ENCODE measurements around the gene RAD51D. TPM values are rescaled to one million over a fixed set of nuclear protein-coding genes. Genes with fewer than 3 reads are reported as not detected.

The RAD51D gene
- total and polyA plus RNA-seq, 4 donors = 3.4 to 6.1 (median 3.7) TPM

GRCh38 chr17:35056013-35056412 is 63.6 kb downstream of the RAD51D start:
- Histone ChIP-seq H3K27ac (ENCODE audit: low read depth in 1 of 2, low read length in 2 of 2) (no peak overlapping the region), H3K4me1 (ENCODE audit: control insufficient read depth in 4 of 4, insufficient read depth in 4 of 4, low read length in 3 of 4) (peaks cover 11 to 26% (median 23%) of the 10 kb centered on the region in 4 donors), H3K9me3 (ENCODE audit: control insufficient read depth in 4 of 4, low read length in 3 of 4) (no peaks in the 10 kb centered on the region), H3K36me3 (ENCODE audit: control insufficient read depth in 4 of 4, insufficient read depth in 3 of 4, low read depth in 1 of 4, low read length in 3 of 4) (peaks cover 0 to 4% (median 2%) of the 10 kb centered on the region in 4 donors), H3K9ac (ENCODE audit: low read depth in 1 of 2, low read length in 2 of 2) (no peak overlapping the region), H3K27me3 (ENCODE audit: control insufficient read depth in 4 of 4, insufficient read depth in 4 of 4, low read length in 3 of 4) (no peaks in the 10 kb centered on the region), H3K4me3 (ENCODE audit: low read depth in 1 of 3, low read length in 3 of 3) (no peak overlapping the region)
- DNase-seq (ENCODE audit: low spot score) = no peak
- TF ChIP-seq JUND (IDR thresholded peaks at IDR 0.05) (no peak), ATF3 (IDR thresholded peaks at IDR 0.05) (no peak), RXRA (IDR thresholded peaks at IDR 0.05) (no peak), ZBTB33 (IDR thresholded peaks at IDR 0.05) (no peak), FOXA2 (IDR thresholded peaks at IDR 0.05) (no peak), CTCF (IDR thresholded peaks at IDR 0.05; ENCODE audit: low read depth, low read length, missing input control) (no peak), RAD21 (IDR thresholded peaks at IDR 0.05) (no peak), MAX (IDR thresholded peaks at IDR 0.05) (no peak)
- 94% methylated on average over 3 of the region's 3 CpGs for WGBS

- H3K36me3 ChIP-seq (ENCODE audit: control insufficient read depth in 4 of 4, insufficient read depth in 3 of 4, low read depth in 1 of 4, low read length in 3 of 4) = peaks cover 0 to 2% (median 0%) of the 10 kb centered on the region in 4 donors
- no peak for DNase-seq (ENCODE audit: low spot score)
- no peak overlapping the region for H3K9ac ChIP-seq (ENCODE audit: low read depth in 1 of 2, low read length in 2 of 2)
- WGBS = 97% methylated on average over 1 of the region's 1 CpG
- H3K27me3 ChIP-seq (ENCODE audit: control insufficient read depth in 4 of 4, insufficient read depth in 4 of 4, low read length in 3 of 4) = no peaks in the 10 kb centered on the region
- peaks cover 20 to 35% (median 33%) of the 10 kb centered on the region in 4 donors for H3K4me1 ChIP-seq (ENCODE audit: control insufficient read depth in 4 of 4, insufficient read depth in 4 of 4, low read length in 3 of 4)
- no peak overlapping the region for H3K4me3 ChIP-seq (ENCODE audit: low read depth in 1 of 3, low read length in 3 of 3)
- TF ChIP-seq FOXA2 (IDR thresholded peaks at IDR 0.05) (no peak), ATF3 (IDR thresholded peaks at IDR 0.05) (no peak), SP1 (IDR thresholded peaks at IDR 0.05) (no peak), RXRA (IDR thresholded peaks at IDR 0.05) (no peak), MAX (IDR thresholded peaks at IDR 0.05) (no peak), RAD21 (IDR thresholded peaks at IDR 0.05) (no peak), YY1 (IDR thresholded peaks at IDR 0.05) (no peak), TAF1 (conservative IDR thresholded peaks at IDR 0.05) (no peak), NR2F2 (IDR thresholded peaks at IDR 0.05) (no peak), ZBTB33 (IDR thresholded peaks at IDR 0.05) (no peak), JUND (IDR thresholded peaks at IDR 0.05) (no peak), EGR1 (IDR thresholded peaks at IDR 0.05; ENCODE audit: low read depth in 2 of 2) (no peak), GABPA (IDR thresholded peaks at IDR 0.05 in 1 of 2, conservative IDR thresholded peaks at IDR 0.05 in 1 of 2) (no peak), FOXA1 (IDR thresholded peaks at IDR 0.05) (no peak), HNF4A (conservative IDR thresholded peaks at IDR 0.05) (no peak), HNF4G (IDR thresholded peaks at IDR 0.05) (no peak), REST (IDR thresholded peaks at IDR 0.05) (no peak), CTCF (IDR thresholded peaks at IDR 0.05; ENCODE audit: low read depth, low read length, missing input control) (no peak)
- no peaks in the 10 kb centered on the region for H3K9me3 ChIP-seq (ENCODE audit: control insufficient read depth in 4 of 4, low read length in 3 of 4)
- peak overlapping the region; percentile 13 to 96 for H3K27ac ChIP-seq (ENCODE audit: low read depth in 1 of 2, low read length in 2 of 2)
Measured at GRCh38 chr17:35053204-35053603, 66.5 kb downstream of the RAD51D start.

Data from liver (tissue), 9 donors.